Mesothelial cell of epicardium (in vitro differentiated cells): ENCODE data around the gene CLIC1. TPM values are rescaled to one million over a fixed set of nuclear protein-coding genes. Genes with fewer than 3 reads are reported as not detected.

Source experiments
- DNase-seq, 2 experiments: peaks; one replicate each; pipeline ENCODE4 v3.0.0; 2021; ENCODE audit warnings: low spot score in 2 of 2; ENCODE audit not compliant: unreplicated experiment in 2 of 2
- H3K27ac Mint-ChIP-seq: 2 replicates; pipeline ENCODE4 v1.8.0; 2021; ENCODE audit warnings: mixed read lengths
- H3K27me3 Mint-ChIP-seq: 2 replicates; pipeline ENCODE4 v1.8.0; 2021; ENCODE audit warnings: low read depth, mixed read lengths
- H3K36me3 Mint-ChIP-seq: 2 replicates; pipeline ENCODE4 v1.8.0; 2021; ENCODE audit warnings: mixed read lengths
- H3K4me1 Mint-ChIP-seq: 2 replicates; pipeline ENCODE4 v1.8.0; 2021; ENCODE audit warnings: mixed read lengths
- H3K4me3 Mint-ChIP-seq: 2 replicates; pipeline ENCODE4 v1.8.0; 2021; ENCODE audit warnings: mild to moderate bottlenecking, moderate library complexity, mixed read lengths
- H3K9me3 Mint-ChIP-seq: 2 replicates; pipeline ENCODE4 v1.8.0; 2021; ENCODE audit warnings: mixed read lengths
- total RNA-seq: library from RNA; stranded (reverse); gene quantifications from 3 replicates; pipeline ENCODE4 v1.2.1, GENCODE V29; 2021
- TF ChIP-seq, protein P1 (sequence below): fragments of 200-600 bp; sonication (generic); IDR thresholded peaks from one replicate; pipeline ENCODE4 v1.5.0; 2021; ENCODE audit warnings: antibody characterized with exemption; ENCODE audit not compliant: unreplicated experiment

The CLIC1 gene
- total RNA-seq, 1 donor from 2014 or later, result 133 TPM

GRCh38 chr6:31702405-31702818 is 33.9 kb downstream of the CLIC1 start:
- no peaks in the 10 kb centered on the region for H3K9me3 Mint-ChIP-seq
- H3K27me3 Mint-ChIP-seq, result no peaks in the 10 kb centered on the region
- TF ChIP-seq, protein P1, sequence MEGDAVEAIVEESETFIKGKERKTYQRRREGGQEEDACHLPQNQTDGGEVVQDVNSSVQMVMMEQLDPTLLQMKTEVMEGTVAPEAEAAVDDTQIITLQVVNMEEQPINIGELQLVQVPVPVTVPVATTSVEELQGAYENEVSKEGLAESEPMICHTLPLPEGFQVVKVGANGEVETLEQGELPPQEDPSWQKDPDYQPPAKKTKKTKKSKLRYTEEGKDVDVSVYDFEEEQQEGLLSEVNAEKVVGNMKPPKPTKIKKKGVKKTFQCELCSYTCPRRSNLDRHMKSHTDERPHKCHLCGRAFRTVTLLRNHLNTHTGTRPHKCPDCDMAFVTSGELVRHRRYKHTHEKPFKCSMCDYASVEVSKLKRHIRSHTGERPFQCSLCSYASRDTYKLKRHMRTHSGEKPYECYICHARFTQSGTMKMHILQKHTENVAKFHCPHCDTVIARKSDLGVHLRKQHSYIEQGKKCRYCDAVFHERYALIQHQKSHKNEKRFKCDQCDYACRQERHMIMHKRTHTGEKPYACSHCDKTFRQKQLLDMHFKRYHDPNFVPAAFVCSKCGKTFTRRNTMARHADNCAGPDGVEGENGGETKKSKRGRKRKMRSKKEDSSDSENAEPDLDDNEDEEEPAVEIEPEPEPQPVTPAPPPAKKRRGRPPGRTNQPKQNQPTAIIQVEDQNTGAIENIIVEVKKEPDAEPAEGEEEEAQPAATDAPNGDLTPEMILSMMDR, result no peak
- H3K36me3 Mint-ChIP-seq, result peaks cover 2% of the 10 kb centered on the region
- H3K4me1 Mint-ChIP-seq, result peaks cover 22% of the 10 kb centered on the region
- peak overlapping the region; percentile 99 for H3K27ac Mint-ChIP-seq
- peak overlapping the region; percentile 97 for H3K4me3 Mint-ChIP-seq
- no peak for DNase-seq

DNA sequence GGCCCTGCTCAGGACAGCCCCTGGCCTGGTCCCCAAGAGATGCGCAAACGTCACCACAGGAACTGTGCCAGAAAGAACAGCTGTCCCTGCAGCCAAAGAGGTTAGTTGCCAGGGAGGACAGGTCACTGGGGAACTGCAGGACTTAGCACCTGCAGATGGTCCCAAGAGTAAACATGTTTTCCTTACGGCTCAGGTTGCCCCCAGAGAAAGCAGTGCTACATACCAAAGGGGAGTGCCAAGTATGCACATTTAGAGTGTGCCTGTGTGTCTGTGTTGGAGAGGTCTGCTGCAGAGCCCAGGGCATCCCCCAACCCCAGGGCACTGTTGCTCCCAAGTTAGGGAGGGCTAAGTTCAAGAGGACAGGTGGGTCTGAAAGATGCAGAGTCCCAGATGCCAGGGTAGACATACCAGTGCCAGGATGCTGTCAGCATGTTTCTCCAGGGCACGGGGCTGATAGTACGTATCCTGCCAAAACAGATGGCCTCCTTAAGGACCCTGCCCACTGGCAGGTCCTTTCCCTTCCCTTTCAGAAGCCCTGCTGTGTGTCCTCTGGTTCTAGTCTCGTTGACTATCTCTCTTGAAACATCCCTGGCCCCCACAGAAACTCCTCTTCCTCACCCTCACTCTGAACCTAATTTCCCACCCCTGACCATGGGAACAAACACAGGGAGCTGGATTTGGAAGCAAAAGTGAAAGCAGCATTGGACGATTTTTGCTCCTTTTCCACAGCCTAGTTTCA is 34.5 kb downstream of the CLIC1 start:
- H3K27me3 Mint-ChIP-seq, result no peaks in the 10 kb centered on the region
- TF ChIP-seq, protein P1, result no peak
- no peak for DNase-seq
- H3K4me3 Mint-ChIP-seq, result peak overlapping the region; percentile 97
- peak overlapping the region; percentile 99 for H3K27ac Mint-ChIP-seq
- H3K4me1 Mint-ChIP-seq, result peaks cover 26% of the 10 kb centered on the region
- H3K36me3 Mint-ChIP-seq, result peaks cover 6% of the 10 kb centered on the region
- H3K9me3 Mint-ChIP-seq, result no peaks in the 10 kb centered on the region

GRCh38 chr6:31700740-31701401 is 35.5 kb downstream of the CLIC1 start:
- H3K36me3 Mint-ChIP-seq, result peaks cover 6% of the 10 kb centered on the region
- no peak for DNase-seq
- no peaks in the 10 kb centered on the region for H3K9me3 Mint-ChIP-seq
- H3K4me1 Mint-ChIP-seq, result peaks cover 28% of the 10 kb centered on the region
- TF ChIP-seq, protein P1, result no peak
- peak overlapping the region; percentile 97 for H3K4me3 Mint-ChIP-seq
- no peaks in the 10 kb centered on the region for H3K27me3 Mint-ChIP-seq
- H3K27ac Mint-ChIP-seq, result peak overlapping the region; percentile 19

GRCh38 chr6:31697555-31697954 is 38.8 kb downstream of the CLIC1 start:
- Mint-ChIP-seq H3K27me3 (no peaks in the 10 kb centered on the region), H3K4me3 (no peak overlapping the region), H3K36me3 (peaks cover 14% of the 10 kb centered on the region), H3K4me1 (peaks cover 25% of the 10 kb centered on the region), H3K27ac (peak overlapping the region; percentile 36), H3K9me3 (no peaks in the 10 kb centered on the region)
- no peak for DNase-seq
- TF ChIP-seq, protein P1, result no peak

GRCh38 chr6:31693535-31693934 is 42.8 kb downstream of the CLIC1 start:
- H3K27ac Mint-ChIP-seq, result no peak overlapping the region
- H3K36me3 Mint-ChIP-seq, result peaks cover 24% of the 10 kb centered on the region
- peaks cover 15% of the 10 kb centered on the region for H3K4me1 Mint-ChIP-seq
- no peak overlapping the region for H3K4me3 Mint-ChIP-seq
- TF ChIP-seq, protein P1, result no peak
- no peaks in the 10 kb centered on the region for H3K27me3 Mint-ChIP-seq
- no peaks in the 10 kb centered on the region for H3K9me3 Mint-ChIP-seq
- no peak for DNase-seq
